Head of caudate nucleus (tissue), 42 donors: ENCODE results near the gene C5orf52.

Experiments used
- DNase-seq, 42 donors: peaks; one replicate each; pipeline versions ENCODE4 v3.0.0 to v3.0.0-alpha.2; 2020 to 2021; ENCODE audit warnings: mixed read lengths in 7 of 42
- intact Hi-C: fragments of 100-400 bp; cut with DNase I; formaldehyde crosslinking; loops from one replicate; pipeline ENCODE4 v1.15.0; 2022

The C5orf52 gene

GRCh38 chr5:157670662-157671591 lies at the start of gene C5orf52:
Gene C5orf52 (plus strand): TSS chr5:157671533. CDS start chr5:157671615, 82 bp downstream.
- intact Hi-C loops, result no loop called here
- peak in 22 of 42 donors; percentile 8 to 70 (median 30) for DNase-seq

DNA sequence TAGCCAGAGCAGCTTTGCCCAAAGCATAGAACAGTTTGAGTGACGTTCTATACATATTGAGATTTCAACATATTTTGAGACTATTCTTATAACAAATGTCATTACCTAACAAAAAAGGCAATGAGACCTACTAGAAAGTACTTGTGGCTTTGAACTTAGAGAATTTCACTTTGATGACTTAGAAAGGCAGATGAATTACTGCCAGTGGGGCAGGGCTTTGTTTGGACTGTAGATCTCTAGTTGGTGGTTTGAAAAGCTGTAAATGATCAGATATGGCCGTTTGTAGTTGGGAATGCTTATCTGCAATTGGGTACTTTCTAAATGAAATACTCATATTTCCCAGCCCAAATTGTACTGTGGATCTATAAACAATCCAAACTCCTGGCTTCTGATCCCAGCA lies 47.2 kb upstream of the C5orf52 start:
- DNase-seq, result no peak
- intact Hi-C loops, result no loop called here

- intact Hi-C loops, result no loop called here
- no peak for DNase-seq
These were observed 44.5 kb upstream of the C5orf52 start for GRCh38 chr5:157626831-157627230.

- no peak for DNase-seq
- intact Hi-C loops, result no loop called here
These were observed 41.0 kb upstream of the C5orf52 start for GRCh38 chr5:157630341-157630740.

GRCh38 chr5:157640406-157641066 lies 30.8 kb upstream of the C5orf52 start:
- intact Hi-C loops, result no loop called here

DNA sequence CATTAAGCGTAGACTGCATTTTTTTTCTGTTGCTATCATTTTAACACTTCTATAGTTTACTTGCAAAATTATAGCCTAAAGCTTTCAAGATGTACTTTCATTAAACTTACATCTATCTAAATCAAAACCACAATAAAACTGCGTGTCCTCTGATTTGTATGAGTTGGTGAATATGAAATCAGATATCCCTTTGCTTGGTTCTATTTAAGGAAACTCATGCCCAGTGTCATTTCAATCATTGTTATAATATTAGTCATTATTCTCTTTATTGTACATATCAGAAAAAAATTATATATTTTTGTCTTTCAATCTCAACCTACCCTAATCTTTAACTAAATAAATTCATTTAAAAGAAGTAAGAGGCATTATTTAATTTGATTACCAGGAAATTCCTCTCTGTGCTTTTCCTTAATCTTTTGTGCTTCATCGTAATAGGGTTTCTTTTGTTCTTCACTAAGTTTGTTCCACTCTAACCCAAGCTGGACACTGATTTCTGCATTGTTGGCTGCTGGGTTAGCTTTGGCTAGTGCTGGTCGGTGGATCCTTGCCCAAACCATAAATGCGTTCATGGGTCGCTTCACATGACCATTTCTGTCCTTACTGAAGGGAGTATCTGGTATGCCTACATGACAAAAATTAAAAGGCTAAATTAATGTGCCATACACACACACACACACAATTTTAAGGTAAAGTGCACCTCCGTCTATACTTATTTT lies 22.9 kb upstream of the C5orf52 start:
- DNase-seq, result no peak
- intact Hi-C loops, result no loop called here

More at GRCh38 chr5:157640406-157641066, 30.8 kb upstream of the C5orf52 start:
- DNase-seq, result no peak

- no peak for DNase-seq
- intact Hi-C loops, result no loop called here
These were observed 22.2 kb upstream of the C5orf52 start for GRCh38 chr5:157649101-157649500.

DNA sequence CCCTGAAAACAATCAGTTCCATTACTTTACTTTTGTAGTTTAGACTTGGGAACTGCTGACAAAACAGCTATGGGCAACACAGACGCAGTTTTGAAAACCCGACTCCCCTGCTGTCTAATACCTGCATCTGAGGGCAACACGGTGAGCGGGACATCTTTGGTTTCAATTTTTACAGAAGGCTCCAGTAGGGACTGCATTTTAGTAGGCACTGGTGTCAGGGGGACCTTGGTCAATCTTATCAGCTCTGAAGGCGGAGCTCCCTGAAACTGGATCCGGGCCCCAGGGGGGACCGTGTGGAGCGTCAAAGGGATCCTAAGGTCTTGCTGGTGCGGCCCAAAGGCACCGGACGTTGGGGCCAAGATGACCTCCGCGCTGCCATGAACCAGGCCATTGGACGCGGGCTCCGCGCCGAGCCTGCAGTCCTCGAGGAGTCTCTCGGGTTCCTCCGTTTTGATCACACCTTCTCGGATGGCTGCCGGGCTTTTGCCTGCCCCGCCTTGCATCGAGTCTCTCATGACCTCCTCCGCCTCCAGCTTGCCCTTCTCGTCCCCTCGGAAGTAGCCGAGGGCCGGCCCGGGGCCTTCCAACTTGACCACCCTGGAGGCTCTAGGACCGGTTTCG lies 20.2 kb upstream of the C5orf52 start:
- no peak for DNase-seq
- intact Hi-C loops, result no loop called here

- peak in 33 of 42 donors; percentile 18 to 72 (median 41) for DNase-seq
These were observed 19.5 kb upstream of the C5orf52 start for GRCh38 chr5:157651623-157652376.

DNA sequence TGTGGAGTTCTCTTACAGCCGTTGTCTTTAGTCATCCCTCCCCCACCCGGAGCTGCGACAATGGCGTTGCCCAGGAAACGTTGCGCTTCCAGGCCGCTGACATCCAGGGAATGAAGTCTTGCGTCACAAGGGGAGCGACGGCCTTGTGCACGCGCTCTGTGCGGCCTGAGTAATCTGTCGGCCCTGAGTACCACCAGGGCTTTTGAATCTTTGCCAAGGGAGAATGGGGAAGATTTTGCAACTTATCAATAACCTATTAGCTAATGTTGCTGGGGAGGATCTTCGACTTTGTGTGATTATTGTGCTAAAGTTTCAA lies 19.0 kb upstream of the C5orf52 start, which contains the start of gene SOX30:
Gene SOX30 (minus strand): TSS at position 62 of the 316 bp plus-strand sequence. CDS start 360 bp downstream, outside the sequence.
- DNase-seq, result no peak
- intact Hi-C loops, result no loop called here

More at GRCh38 chr5:157651623-157652376, 19.5 kb upstream of the C5orf52 start:
- intact Hi-C loops, result no loop called here

- no peak for DNase-seq
- intact Hi-C loops, result no loop called here
These were observed 13.8 kb upstream of the C5orf52 start for GRCh38 chr5:157657516-157657915.

- intact Hi-C loops, result no loop called here
- no peak for DNase-seq
These were observed 12.4 kb upstream of the C5orf52 start for GRCh38 chr5:157658893-157659292.

GRCh38 chr5:157659868-157660660 lies 11.3 kb upstream of the C5orf52 start:
- no peak for DNase-seq
- intact Hi-C loops, result no loop called here

- DNase-seq, result no peak
- intact Hi-C loops, result no loop called here
These were observed 5.8 kb upstream of the C5orf52 start for GRCh38 chr5:157665467-157666070.

GRCh38 chr5:157668356-157668755 lies 3.0 kb upstream of the C5orf52 start:
- intact Hi-C loops, result no loop called here
- DNase-seq, result no peak

GRCh38 chr5:157669701-157670097 lies 1.6 kb upstream of the C5orf52 start:
- DNase-seq, result no peak

GRCh38 chr5:157671592-157672330 lies 428 bp downstream of the C5orf52 start:
- intact Hi-C loops, result no loop called here
- no peak for DNase-seq

More at GRCh38 chr5:157669701-157670097, 1.6 kb upstream of the C5orf52 start:
- intact Hi-C loops, result no loop called here
